HG03135 (cell line): Measurements from ENCODE around the gene NOL4L.

ENCODE experiments used
- ATAC-seq: cut with Tn5 transposase; IDR thresholded peaks from one replicate; pipeline ENCODE4 v1.9.1; 2021; ENCODE audit warnings: mild to moderate bottlenecking, moderate library complexity; ENCODE audit not compliant: unreplicated experiment

The NOL4L gene

GRCh38 chr20:32527447-32528055 lies 57.6 kb downstream of the NOL4L start:
- no peak for ATAC-seq

DNA sequence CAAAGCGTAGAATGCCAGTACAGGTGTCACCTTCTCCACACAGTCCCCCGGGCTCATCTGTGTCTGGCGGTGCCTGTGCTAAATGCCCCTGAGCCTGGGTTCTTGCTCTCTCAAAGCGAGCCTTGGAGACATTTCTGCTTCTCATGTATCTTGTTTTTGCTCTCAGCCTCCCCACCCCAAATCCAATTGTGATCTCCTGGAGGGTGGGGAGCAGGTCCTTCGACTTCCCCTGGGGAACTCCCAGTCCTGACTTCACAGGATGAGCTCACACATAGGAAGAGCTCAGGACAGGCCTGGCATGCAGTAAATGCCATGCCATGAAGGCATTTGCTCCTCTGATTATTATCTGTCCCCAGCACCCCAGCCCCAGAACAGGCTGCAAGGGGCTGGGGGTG lies 58.1 kb downstream of the NOL4L start:
- no peak for ATAC-seq

DNA sequence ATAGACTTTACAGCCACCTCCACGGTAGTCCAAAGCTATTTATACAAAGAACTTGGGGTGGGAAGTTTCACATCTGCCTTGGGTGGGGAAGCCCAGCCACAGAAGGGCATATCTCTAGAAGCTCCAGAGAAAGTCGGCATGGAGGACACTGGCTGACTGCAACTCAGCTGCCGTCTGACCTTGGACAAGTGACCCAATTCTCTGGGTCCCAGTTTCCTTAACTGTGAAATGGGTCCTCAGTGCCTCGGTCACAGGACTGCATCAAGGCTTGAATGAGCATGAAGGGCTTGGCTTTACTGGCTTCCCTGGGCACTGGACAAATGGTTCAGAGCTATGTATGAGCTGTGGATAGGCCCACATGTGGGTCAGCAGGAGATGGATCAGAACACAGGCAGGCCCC lies 58.6 kb downstream of the NOL4L start:
- ATAC-seq = no peak

DNA sequence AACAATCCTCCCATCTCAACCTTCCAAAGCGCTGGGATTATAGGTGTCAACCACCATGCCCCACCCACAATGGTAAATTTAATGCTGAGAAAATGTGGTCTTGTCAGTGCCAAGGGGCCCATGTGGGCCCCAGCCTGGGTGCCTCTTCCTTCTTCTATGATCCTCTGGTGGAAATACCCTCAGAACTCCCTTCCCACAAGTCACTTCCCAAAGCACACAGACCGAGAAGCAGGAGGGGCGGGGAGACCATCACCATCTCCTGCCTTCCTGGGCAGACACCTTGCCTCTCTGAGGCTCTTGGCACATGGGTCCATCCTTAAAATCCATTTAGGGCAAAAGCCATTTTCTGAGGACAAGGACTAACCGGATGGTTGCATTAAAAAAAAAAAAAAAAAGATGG lies 59.0 kb downstream of the NOL4L start:
- no peak for ATAC-seq

GRCh38 chr20:32524829-32525501 lies 60.2 kb downstream of the NOL4L start:
- no peak for ATAC-seq

- no peak for ATAC-seq
Measured at GRCh38 chr20:32523613-32524213, 61.4 kb downstream of the NOL4L start.

- ATAC-seq = no peak
Measured at GRCh38 chr20:32522776-32523612, 62.1 kb downstream of the NOL4L start.

GRCh38 chr20:32522526-32522775 lies 62.7 kb downstream of the NOL4L start:
- ATAC-seq = no peak

DNA sequence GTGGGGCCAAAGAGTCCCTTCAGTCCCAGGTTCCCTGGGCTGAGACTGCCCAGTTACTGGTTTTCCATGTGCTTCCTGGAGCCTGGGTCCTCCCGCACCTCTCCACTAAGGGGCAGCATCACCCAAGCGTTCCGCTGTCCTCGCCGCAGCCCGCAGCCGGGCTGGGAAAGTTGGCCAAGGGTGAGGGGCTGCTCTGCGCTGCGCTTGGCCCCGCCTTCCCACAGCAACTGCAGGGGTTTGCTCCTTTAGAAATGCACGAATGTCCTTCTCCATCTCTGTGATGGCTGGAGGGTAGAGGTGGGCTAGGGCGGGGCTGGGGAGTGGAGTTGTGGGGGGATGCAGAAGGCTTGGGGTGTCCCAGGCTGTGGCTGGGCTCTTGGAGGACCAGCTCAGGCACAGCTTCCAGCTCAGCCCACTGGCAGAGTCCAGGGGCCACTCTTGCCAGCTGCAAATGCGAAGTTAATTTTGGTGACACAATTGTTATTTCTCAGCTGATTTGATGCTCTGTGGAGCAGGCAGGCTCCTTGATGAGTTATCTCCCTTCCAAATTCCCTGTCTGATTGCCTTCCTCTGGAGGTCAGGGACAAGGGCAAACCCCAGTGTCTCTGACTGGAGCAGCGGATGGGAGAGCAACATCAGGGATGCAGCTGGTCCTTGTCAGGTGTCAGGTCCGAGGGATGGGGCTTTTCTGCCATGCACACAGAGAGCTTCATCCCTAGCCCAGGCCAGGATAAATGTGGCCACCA lies 63.2 kb downstream of the NOL4L start:
- no peak for ATAC-seq

DNA sequence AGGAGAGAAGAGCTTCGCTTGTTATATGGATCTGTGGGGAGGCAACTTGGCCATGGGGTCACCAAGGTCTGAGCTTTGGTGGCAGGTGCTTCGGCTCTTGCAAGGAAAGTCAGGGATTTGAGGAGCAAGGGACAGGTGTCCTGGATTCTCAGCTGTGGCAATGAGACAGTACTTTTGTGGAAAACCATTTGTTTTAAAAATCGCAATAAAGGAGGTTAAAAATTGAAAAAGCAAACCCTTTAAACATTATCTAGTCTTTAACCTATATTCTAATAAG lies 64.3 kb downstream of the NOL4L start:
- no peak for ATAC-seq

- no peak for ATAC-seq
Measured at GRCh38 chr20:32519381-32519730, 65.8 kb downstream of the NOL4L start.

DNA sequence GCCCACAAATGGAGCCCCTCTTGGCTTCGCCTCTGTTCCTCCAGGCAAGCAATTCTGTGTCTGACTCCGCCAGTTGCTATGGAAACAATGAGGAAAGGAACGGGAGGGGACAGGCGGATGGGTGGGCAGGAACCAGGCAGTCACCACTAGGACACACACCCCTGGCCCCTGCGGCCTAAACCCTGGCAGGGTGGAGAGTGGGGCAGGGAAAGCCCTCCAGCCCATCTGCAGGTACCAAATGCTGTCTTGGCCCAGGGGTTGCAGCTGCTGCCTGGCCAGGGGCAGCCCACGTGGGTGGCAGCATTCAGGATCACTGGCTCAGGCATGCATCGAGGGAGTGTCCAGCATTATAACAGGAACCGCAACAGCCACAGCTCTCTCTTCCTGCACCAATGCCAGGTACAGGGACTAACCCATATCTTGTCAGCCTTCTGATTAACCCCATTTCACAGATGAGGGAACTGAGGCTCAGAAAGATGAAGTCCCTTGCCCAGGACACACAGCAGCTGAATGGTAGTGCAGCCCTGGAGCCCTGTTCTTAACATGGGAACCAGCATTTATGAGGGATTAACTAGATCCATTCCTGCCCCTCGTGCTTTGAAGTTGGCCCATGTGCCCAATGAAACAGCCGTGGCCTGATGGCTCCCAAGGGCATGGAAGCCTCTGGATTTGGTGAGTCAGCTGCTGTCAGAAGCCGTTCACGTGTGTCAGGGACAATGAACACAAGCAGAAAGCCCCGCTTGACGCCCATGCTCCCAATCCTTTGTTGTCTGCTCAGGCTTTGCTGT lies 66.3 kb downstream of the NOL4L start:
- no peak for ATAC-seq

DNA sequence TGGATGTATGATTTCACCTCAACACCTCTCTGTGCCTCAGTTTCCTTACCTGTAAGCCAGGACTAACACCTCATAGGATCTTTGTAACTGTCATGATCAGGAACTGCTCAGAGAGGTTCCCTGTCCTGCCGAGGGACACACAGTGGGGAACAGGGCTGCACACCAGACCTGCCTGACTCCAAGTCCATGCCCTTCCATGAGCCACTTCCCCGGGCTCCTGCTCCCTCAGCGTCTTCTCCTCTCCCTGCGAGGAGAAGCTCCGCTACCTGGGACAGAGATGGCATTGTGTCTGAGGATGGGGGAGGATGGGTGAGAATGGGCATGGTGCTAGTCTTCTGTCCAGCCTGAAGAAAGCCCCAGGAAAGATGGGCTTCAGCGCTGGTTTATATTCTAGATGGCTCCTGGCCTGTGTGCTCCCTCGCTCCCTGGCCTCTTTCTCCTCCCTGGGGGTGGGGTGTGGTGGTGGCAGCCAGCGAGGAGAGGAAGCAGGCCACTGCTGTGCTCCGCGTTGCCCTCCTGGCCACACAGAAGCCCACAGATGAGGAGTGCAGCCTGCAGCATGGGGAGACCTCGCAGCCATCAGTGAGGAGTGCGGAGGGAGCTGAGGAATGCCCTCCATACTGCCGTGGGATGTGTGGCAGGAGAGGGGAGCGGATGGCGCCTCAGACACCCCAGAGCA lies 67.1 kb downstream of the NOL4L start:
- no peak for ATAC-seq

GRCh38 chr20:32517518-32517873 lies 67.6 kb downstream of the NOL4L start:
- ATAC-seq = no peak

DNA sequence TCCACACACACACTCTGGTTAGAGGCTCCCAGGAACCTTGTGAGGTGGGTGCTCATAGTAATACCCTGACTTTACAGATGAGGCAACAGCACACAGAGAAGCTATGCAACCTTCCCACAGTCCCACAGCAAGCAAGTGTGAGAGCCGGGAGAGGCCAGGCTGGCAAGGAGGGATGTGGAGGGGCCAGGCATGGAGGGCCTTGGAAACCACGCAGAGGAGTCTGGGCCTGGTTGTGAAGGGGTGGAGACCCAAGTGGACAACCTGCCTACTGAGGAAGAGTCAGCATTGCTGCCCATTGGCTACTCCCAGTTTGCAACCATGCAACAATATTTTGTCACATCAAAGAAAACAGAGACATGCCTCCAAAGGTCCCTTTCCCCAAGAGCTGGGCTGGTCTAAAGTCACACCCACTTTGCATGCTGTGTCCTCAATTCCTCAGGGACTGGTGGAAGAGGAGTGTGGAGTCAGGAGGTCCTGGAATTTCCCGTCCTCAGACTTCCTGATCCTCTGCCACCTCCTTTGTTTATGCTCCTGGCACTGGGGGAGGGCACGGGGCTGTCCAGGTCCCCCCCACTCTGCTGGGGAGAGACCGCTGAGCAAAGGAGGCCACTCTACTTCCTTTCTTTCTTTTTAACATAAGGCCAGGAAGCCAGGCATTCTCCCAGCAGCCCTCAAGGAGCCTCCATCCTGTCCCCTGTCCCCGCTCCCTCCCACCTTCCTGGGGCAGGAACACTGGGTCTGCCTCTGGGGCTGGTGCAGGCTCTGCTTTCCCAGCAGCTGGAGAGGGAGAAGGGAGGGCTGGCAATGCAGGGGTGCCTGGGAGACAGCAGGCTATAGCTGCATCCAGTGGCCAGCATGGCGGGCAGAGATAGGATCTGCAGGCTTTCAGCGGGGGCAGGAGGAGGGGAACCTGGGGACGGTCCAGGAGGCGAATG lies 68.3 kb downstream of the NOL4L start:
- ATAC-seq = no peak

GRCh38 chr20:32515631-32516101 lies 69.5 kb downstream of the NOL4L start:
- ATAC-seq = no peak

DNA sequence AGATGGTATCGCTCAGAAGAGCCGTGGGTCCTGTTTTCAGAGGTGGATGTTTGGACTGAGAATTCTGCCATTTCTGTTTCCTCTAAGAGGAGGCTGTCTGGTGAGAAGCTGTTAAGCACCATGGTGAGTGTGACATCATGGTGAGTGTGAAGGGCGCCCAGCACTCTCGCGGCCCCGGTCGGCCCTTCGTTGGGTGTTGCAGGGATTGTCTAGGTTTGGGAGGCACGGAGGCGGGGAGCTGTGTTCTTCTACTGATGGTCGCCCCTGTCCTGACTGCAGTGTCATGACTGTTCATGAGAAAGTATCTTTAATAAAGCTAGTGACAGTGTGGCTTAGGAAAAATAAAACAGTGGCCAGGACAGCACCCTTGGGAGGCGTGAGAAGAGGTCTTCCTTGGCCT lies 70.4 kb downstream of the NOL4L start:
- ATAC-seq = no peak

- no peak for ATAC-seq
Measured at GRCh38 chr20:32513031-32513866, 71.9 kb downstream of the NOL4L start.
